ENCODE measurements around the gene TANGO2. TPM values are rescaled to one million over a fixed set of nuclear protein-coding genes. Genes with fewer than 3 reads are reported as not detected.

TANGO2 gene
- total and polyA plus RNA-seq, 9 of the 15 experiments (the other 6 are each of a cell fraction or from before 2014, with no cell fraction given): 15.5 to 94.9 (median 70.1) TPM

- TF ChIP-seq ZNF318 (IDR thresholded peaks at IDR 0.05; ENCODE audit: borderline replicate concordance in 1 of 2, low read depth in 1 of 2) (no peak), KLF6 (CRISPR knock-in tag; IDR thresholded peaks at IDR 0.05; ENCODE audit: borderline replicate concordance) (0 out of 2 replicates have a peak, but pooled peaks have one; percentile 16), SRSF7 (optimal IDR thresholded peaks at IDR 0.05; ENCODE audit: low read depth, low read length) (no peak), PYGO2 (tag; IDR thresholded peaks at IDR 0.05) (no peak), ZNF41 (CRISPR knock-in tag; conservative IDR thresholded peaks at IDR 0.05) (peak; percentile 56), KLF10 (CRISPR knock-in tag; IDR thresholded peaks at IDR 0.05) (no peak), MTA3 (IDR thresholded peaks at IDR 0.05; ENCODE audit: borderline replicate concordance) (no peak), USF1 (CRISPR knock-in tag; IDR thresholded peaks at IDR 0.05) (no peak), ZNF76 (CRISPR knock-in tag; IDR thresholded peaks at IDR 0.05; ENCODE audit: borderline replicate concordance) (no peak; the same call in 1 of the 2 replicates), RFX1 (IDR thresholded peaks at IDR 0.05) (no peak), NR1H2 (CRISPR knock-in tag; IDR thresholded peaks at IDR 0.05) (no peak), USF2 (CRISPR knock-in tag; IDR thresholded peaks at IDR 0.05) (no peak)
Measured at GRCh38 chr22:20021196-20022181, 579 bp downstream of the TANGO2 start (continued).

All from K562 (cell line).